Keratinocyte (primary cell): Measurements from ENCODE around the gene RPS27L. TPM values are rescaled to one million over a fixed set of nuclear protein-coding genes. Genes with fewer than 3 reads are reported as not detected.

ENCODE experiments used
- DNase-seq: peaks from one replicate; pipeline ENCODE4 v3.0.0-alpha.2; 2011; ENCODE audit warnings: low read depth, missing footprints, low spot score
- FAIRE-seq: peaks from 2 replicates; lab custom pipeline; 2011; peaks lifted over from hg19 to GRCh38; lab: Jason Lieb, UNC
- H2AFZ ChIP-seq: 2 replicates; pipeline ENCODE4 v1.6.0; 2012; ENCODE audit warnings: low read length, control low read depth, inconsistent platforms; ENCODE audit not compliant: control insufficient read depth
- H3K27ac ChIP-seq: 2 replicates; pipeline ENCODE4 v1.5.1; 2011; ENCODE audit warnings: low read length; ENCODE audit not compliant: control insufficient read depth, insufficient read depth
- H3K27me3 ChIP-seq: 3 replicates; pipeline ENCODE4 v1.6.0; 2011; ENCODE audit warnings: low read length; ENCODE audit not compliant: control insufficient read depth, insufficient read depth; ENCODE audit errors: extremely low read depth
- H3K36me3 ChIP-seq, 2 experiments: 2 replicates in 1 of 2; 3 replicates in 1 of 2; pipeline ENCODE4 v1.5.1; 2011; ENCODE audit warnings: low read length in 2 of 2, mild to moderate bottlenecking in 1 of 2; ENCODE audit not compliant: control insufficient read depth in 2 of 2, insufficient read depth in 2 of 2; ENCODE audit errors: extremely low read depth in 1 of 2
- H3K4me1 ChIP-seq: 3 replicates; pipeline ENCODE4 v1.5.1; 2011; ENCODE audit warnings: low read length; ENCODE audit not compliant: control insufficient read depth, insufficient read depth; ENCODE audit errors: extremely low read depth
- H3K4me2 ChIP-seq: 3 replicates; pipeline ENCODE4 v1.6.0; 2011; ENCODE audit warnings: low read depth, low read length; ENCODE audit not compliant: control insufficient read depth, insufficient read depth; ENCODE audit errors: extremely low read depth
- H3K4me3 ChIP-seq, 3 experiments: fragments of 200-600 bp in 1 of 3; sonication (generic) in 1 of 3; 2 replicates in 2 of 3; 3 replicates in 1 of 3; pipeline ENCODE4 v1.5.1; 2011 to 2016; ENCODE audit warnings: low read length in 3 of 3, mild to moderate bottlenecking in 3 of 3, control low read depth in 2 of 3, inconsistent platforms in 1 of 3, low read depth in 1 of 3, mixed read lengths in 1 of 3, mixed run types in 1 of 3, moderate library complexity in 1 of 3; ENCODE audit not compliant: control insufficient read depth in 2 of 3, insufficient read depth in 2 of 3; ENCODE audit errors: extremely low read depth in 1 of 3
- H3K79me2 ChIP-seq: 2 replicates; pipeline ENCODE4 v1.6.0; 2012; ENCODE audit warnings: low read length; ENCODE audit not compliant: control insufficient read depth, insufficient read depth
- H3K9ac ChIP-seq: 3 replicates; pipeline ENCODE4 v1.6.0; 2011; ENCODE audit warnings: low read length; ENCODE audit not compliant: control insufficient read depth, insufficient read depth; ENCODE audit errors: extremely low read depth
- H3K9me1 ChIP-seq: 3 replicates; pipeline ENCODE4 v1.6.0; 2011; ENCODE audit warnings: low read length; ENCODE audit not compliant: control insufficient read depth, insufficient read depth; ENCODE audit errors: extremely low read depth
- H3K9me3 ChIP-seq: 2 replicates; pipeline ENCODE4 v1.5.1; 2012; ENCODE audit warnings: low read depth, low read length; ENCODE audit not compliant: control insufficient read depth
- H4K20me1 ChIP-seq: 3 replicates; pipeline ENCODE4 v1.6.0; 2011; ENCODE audit warnings: low read length; ENCODE audit not compliant: control insufficient read depth, insufficient read depth; ENCODE audit errors: extremely low read depth
- EZH2 ChIP-seq: IDR thresholded peaks from one replicate; pipeline ENCODE4 v1.6.1; 2012; ENCODE audit warnings: inconsistent platforms, mild to moderate bottlenecking, low read length, moderate library complexity
- dilution Hi-C: fragments of 300-500 bp; cut with MboI; formaldehyde crosslinking; loops from one replicate; pipeline ENCODE4 v1.7.0; 2020; ENCODE audit warnings: low sequenced_read_pairs; ENCODE audit not compliant: extremely low pct_ligation_motif_present
- polyA plus RNA-seq, 5 experiments: library from polyadenylated mRNA; depleted of rRNA in 3 of 5; stranded (reverse) in 3 of 5; stranded (forward) in 1 of 5; unstranded in 1 of 5; fragments of >200 nt; gene quantifications; 1 replicate in 1 of 5; 2 replicates in 3 of 5; 3 replicates in 1 of 5; pipeline versions ENCODE4 v1.2.1 to v1.2.3, GENCODE V29; 2011 to 2012; ENCODE audit warnings: missing spikeins in 2 of 5, low read depth in 1 of 5, low replicate concordance in 1 of 5
- TF ChIP-seq, protein P1 (sequence below), 3 experiments: IDR thresholded peaks in 1 of 3; conservative IDR thresholded peaks in 1 of 3; optimal IDR thresholded peaks in 1 of 3; 2 replicates in 2 of 3; 3 replicates in 1 of 3; pipeline versions ENCODE3 to v1.5.1; 2011; ENCODE audit warnings: low read length in 3 of 3, mild to moderate bottlenecking in 3 of 3, moderate library complexity in 2 of 3, control low read depth in 1 of 3, inconsistent platforms in 1 of 3; ENCODE audit not compliant: insufficient read depth in 2 of 3; ENCODE audit errors: extremely low read depth in 1 of 3

Gene RPS27L
- polyA plus RNA-seq, 1 donor (not counting 4 experiments of a cell fraction or from before 2014, with no cell fraction given), result 208 TPM

- TF ChIP-seq, protein P1, sequence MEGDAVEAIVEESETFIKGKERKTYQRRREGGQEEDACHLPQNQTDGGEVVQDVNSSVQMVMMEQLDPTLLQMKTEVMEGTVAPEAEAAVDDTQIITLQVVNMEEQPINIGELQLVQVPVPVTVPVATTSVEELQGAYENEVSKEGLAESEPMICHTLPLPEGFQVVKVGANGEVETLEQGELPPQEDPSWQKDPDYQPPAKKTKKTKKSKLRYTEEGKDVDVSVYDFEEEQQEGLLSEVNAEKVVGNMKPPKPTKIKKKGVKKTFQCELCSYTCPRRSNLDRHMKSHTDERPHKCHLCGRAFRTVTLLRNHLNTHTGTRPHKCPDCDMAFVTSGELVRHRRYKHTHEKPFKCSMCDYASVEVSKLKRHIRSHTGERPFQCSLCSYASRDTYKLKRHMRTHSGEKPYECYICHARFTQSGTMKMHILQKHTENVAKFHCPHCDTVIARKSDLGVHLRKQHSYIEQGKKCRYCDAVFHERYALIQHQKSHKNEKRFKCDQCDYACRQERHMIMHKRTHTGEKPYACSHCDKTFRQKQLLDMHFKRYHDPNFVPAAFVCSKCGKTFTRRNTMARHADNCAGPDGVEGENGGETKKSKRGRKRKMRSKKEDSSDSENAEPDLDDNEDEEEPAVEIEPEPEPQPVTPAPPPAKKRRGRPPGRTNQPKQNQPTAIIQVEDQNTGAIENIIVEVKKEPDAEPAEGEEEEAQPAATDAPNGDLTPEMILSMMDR (optimal IDR thresholded peaks at IDR 0.05 in 1 of 3, IDR thresholded peaks at IDR 0.05 in 1 of 3, conservative IDR thresholded peaks at IDR 0.05 in 1 of 3; ENCODE audit: extremely low read depth in 1 of 3, insufficient read depth in 2 of 3, low read length in 3 of 3), result no peak
- TF ChIP-seq EZH2, result no peak
- dilution Hi-C loops, result no loop called here
- Histone ChIP-seq H3K9me1 (no peaks in the 10 kb centered on the region), H3K4me1 (peaks cover 10% of the 10 kb centered on the region), H3K27me3 (no peaks in the 10 kb centered on the region), H3K9me3 (no peaks in the 10 kb centered on the region), H3K36me3 (no peaks in the 10 kb centered on the region), H2AFZ (no peak overlapping the region), H3K4me2 (no peak overlapping the region), H4K20me1 (no peaks in the 10 kb centered on the region), H3K9ac (no peak overlapping the region), H3K4me3 (no peak overlapping the region), H3K27ac (peak overlapping the region; percentile 87), H3K79me2 (no peaks in the 10 kb centered on the region)
- DNase-seq (no peak), FAIRE-seq (no peak)
Measured at GRCh38 chr15:63134245-63134985, 22.9 kb downstream of the RPS27L start.

DNA sequence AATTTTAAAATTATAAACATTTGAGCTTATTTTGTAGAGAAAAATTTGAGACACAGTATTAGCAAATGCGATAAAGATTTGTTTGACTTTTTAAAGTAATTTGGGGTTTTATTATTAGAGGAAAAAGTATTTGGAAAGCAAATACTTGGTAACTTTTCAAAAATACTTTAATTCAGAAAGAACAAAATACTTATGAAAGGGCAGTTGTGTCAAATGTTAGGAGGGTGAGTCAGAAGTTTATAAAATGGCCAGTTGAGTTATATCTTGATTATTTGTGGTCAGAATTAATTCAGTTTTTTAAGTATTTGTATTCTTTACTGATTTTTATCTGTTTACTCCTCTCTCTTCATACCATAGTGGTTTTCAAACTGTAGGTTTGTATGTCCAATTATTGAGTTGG lies 23.5 kb downstream of the RPS27L start:
- Histone ChIP-seq H3K27me3 (no peaks in the 10 kb centered on the region), H3K36me3 (no peaks in the 10 kb centered on the region), H3K27ac (no peak overlapping the region), H3K4me2 (no peak overlapping the region), H3K79me2 (no peaks in the 10 kb centered on the region), H3K4me3 (no peak overlapping the region), H3K9me1 (no peaks in the 10 kb centered on the region), H2AFZ (no peak overlapping the region), H3K9me3 (no peaks in the 10 kb centered on the region), H4K20me1 (no peaks in the 10 kb centered on the region), H3K9ac (no peak overlapping the region), H3K4me1 (peaks cover 10% of the 10 kb centered on the region)
- TF ChIP-seq, protein P1 (optimal IDR thresholded peaks at IDR 0.05 in 1 of 3, IDR thresholded peaks at IDR 0.05 in 1 of 3, conservative IDR thresholded peaks at IDR 0.05 in 1 of 3; ENCODE audit: extremely low read depth in 1 of 3, insufficient read depth in 2 of 3, low read length in 3 of 3), result no peak
- FAIRE-seq, result no peak
- dilution Hi-C loops, result no loop called here
- DNase-seq, result no peak
